ENCODE results near the gene PEX5L. TPM values are rescaled to one million over a fixed set of nuclear protein-coding genes. Genes with fewer than 3 reads are reported as not detected.

Gene PEX5L, protein sequence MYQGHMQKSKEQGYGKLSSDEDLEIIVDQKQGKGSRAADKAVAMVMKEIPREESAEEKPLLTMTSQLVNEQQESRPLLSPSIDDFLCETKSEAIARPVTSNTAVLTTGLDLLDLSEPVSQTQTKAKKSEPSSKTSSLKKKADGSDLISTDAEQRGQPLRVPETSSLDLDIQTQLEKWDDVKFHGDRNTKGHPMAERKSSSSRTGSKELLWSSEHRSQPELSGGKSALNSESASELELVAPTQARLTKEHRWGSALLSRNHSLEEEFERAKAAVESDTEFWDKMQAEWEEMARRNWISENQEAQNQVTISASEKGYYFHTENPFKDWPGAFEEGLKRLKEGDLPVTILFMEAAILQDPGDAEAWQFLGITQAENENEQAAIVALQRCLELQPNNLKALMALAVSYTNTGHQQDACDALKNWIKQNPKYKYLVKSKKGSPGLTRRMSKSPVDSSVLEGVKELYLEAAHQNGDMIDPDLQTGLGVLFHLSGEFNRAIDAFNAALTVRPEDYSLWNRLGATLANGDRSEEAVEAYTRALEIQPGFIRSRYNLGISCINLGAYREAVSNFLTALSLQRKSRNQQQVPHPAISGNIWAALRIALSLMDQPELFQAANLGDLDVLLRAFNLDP
- not detected for polyA plus RNA-seq

DNA sequence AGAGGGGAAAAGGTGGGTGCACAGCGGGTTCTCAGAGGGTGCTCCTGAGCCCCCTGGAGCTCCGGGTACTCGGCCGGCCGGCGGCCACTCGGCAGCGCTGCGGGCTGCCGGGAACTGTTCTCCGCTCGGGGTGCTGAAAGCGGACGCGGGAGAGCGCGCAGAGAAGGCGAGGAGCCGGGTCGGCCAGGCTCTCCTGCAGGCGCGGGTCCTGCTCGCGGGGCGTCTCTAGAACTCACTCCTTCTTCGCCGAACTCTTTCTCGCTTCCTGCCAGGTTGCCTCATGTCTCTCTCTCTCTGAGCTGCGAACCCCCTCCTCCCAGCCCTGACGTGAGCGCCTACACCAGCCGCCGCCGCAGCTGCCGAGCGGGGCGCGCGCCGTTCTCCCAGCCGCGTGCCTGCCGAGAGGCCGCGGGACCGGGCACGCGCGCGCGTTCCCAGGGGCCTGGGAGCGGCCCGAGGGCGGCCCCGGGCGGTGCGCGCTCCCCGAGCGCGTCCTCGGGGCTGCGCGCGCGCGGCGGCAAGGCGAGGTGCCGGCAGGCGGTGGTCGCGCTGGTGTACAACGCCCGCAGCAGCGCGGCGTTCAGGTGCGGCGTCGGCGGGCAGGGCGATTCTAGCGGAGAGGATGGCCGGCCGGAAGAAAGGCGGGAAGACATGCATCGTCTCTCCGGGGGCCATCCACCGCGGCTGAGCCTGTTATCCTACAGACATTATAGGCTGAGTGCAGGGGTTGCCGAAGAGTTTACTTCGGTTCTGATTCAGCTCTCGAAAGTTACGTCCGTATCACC lies at the start of gene PEX5L:
PEX5L (minus strand) TSS at position 267 of the 785 bp plus-strand sequence. CDS start 338 bp downstream, outside the sequence.
- H3K36me3 Mint-ChIP-seq: peaks cover 0 to 3% (median 3%) of the 10 kb centered on the region in 3 donors
- DNase-seq: no peak
- H3K27me3 Mint-ChIP-seq (ENCODE audit: low read depth in 3 of 3): peaks cover 7 to 13% (median 12%) of the 10 kb centered on the region in 3 donors
- peaks cover 4 to 6% of the 10 kb centered on the region in 2 donors for H3K4me1 Mint-ChIP-seq
- no peak within 1 kb of the TSS for H3K27ac Mint-ChIP-seq
- peaks cover 3 to 47% (median 20%) of the 10 kb centered on the region in 6 donors for H3K9me3 Mint-ChIP-seq
- peak within 1 kb of the TSS in 3 of 5 donors; percentile 6 to 31 (median 15) for H3K4me3 Mint-ChIP-seq

DNA sequence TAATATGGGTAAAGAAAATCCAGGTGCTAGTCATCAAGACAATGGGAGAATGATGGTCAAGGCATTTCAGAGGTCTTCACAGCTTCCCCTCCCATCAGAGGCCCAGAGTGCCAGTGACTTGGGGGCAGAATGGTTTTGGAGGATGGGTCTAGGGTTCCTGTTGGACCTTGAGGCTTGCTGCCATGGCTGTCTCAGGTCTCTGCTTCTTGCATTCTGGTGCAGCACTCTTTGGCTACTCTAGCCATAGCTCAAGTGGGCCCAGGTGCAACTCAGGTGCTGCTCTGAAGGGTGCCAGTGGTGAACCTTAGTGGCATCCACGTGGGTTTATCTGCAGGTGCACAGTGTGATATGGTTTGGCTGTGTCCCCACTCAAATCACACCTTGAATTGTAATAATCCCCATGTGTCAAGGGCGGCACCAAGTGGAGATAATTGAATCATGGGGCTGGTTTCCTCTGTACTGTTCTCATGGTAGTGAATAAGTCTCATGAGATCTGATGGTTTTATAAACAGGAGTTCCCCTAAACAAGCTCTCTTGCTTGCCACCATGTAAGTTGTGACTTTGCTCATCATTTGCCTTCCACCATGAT lies 48.5 kb upstream of the PEX5L start:
- H3K4me3 Mint-ChIP-seq: no peak overlapping the region
- H3K36me3 Mint-ChIP-seq: no peaks in the 10 kb centered on the region
- peaks cover 0 to 12% (median 0%) of the 10 kb centered on the region in 6 donors for H3K9me3 Mint-ChIP-seq
- DNase-seq: no peak
- H3K27ac Mint-ChIP-seq: no peak overlapping the region
- peaks cover 0 to 5% (median 3%) of the 10 kb centered on the region in 3 donors for H3K27me3 Mint-ChIP-seq (ENCODE audit: low read depth in 3 of 3)
- no peaks in the 10 kb centered on the region for H3K4me1 Mint-ChIP-seq

DNA sequence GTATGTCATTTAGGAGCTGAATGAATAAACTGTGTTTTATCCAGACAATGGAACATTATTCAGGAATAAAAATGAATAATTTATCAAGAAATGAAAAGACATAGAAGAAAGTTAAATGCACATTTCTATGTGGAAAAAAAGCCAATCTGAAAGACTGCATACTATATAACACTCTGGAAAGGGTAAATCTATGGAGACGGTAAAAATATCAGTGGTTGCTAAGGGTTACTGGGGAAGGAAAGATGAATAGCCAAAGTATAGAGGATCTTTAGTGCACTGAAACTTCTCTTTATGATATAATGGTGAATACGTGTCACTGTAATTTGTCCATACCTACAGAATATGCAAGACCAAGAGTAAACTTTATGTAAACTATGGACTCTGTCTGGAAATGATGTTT lies 46.0 kb upstream of the PEX5L start:
- H3K36me3 Mint-ChIP-seq: no peaks in the 10 kb centered on the region
- no peaks in the 10 kb centered on the region for H3K4me1 Mint-ChIP-seq
- H3K4me3 Mint-ChIP-seq: no peak overlapping the region
- no peak for DNase-seq
- peaks cover 0 to 14% (median 0%) of the 10 kb centered on the region in 6 donors for H3K9me3 Mint-ChIP-seq
- peaks cover 0 to 6% (median 5%) of the 10 kb centered on the region in 3 donors for H3K27me3 Mint-ChIP-seq (ENCODE audit: low read depth in 3 of 3)
- H3K27ac Mint-ChIP-seq: no peak overlapping the region

GRCh38 chr3:180078592-180078991 lies 41.9 kb upstream of the PEX5L start:
- no peak for DNase-seq
- Mint-ChIP-seq H3K9me3 (peaks cover 0 to 25% (median 3%) of the 10 kb centered on the region in 6 donors), H3K36me3 (no peaks in the 10 kb centered on the region), H3K4me3 (no peak overlapping the region), H3K27me3 (ENCODE audit: low read depth in 3 of 3) (peaks cover 0 to 6% (median 5%) of the 10 kb centered on the region in 3 donors), H3K27ac (no peak overlapping the region), H3K4me1 (no peaks in the 10 kb centered on the region)

- Mint-ChIP-seq H3K4me3 (no peak overlapping the region), H3K27me3 (ENCODE audit: low read depth in 3 of 3) (no peaks in the 10 kb centered on the region), H3K9me3 (peaks cover 0 to 21% (median 7%) of the 10 kb centered on the region in 6 donors), H3K36me3 (no peaks in the 10 kb centered on the region), H3K27ac (no peak overlapping the region), H3K4me1 (no peaks in the 10 kb centered on the region)
- DNase-seq: no peak
Observed at GRCh38 chr3:180073561-180073960, 36.8 kb upstream of the PEX5L start.

DNA sequence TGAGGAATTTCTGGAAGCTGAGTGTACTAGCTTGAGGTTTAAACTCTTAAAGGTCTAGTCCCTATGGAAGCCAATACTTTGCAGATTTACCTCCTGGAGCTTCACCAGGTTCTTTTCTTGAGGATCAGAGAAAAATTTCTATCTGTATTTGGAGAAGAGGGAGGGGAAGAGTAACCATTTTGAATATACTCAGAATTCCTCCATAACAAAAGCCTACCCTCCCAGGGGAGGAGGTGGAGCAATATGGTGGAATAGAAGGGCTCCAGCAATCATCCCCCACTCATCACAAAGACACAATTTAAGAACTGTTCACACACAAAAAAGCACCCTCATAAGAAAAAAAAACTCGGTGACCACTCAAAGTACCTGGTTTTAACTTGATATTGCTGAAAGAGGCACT lies 36.0 kb upstream of the PEX5L start:
- Mint-ChIP-seq H3K4me3 (no peak overlapping the region), H3K36me3 (no peaks in the 10 kb centered on the region)
- DNase-seq: no peak

DNA sequence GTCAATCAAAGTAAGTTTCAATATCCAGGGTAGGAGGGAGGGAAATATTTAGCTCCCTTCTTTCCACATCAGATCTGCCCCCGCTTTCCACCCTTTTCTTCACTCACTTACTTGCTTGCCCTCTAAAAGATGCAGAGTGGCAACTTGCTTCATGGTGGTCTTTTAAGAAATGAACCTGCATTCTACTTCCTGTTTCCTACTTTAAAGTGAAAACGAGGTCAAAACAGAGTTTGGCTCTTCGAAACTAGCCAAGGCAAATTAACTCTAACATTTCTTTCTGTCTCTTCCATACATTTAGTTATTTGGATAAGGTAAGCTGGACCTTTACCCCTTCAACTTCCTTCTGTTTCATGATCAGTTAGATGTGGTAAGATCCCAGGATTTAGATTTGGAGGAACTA lies 34.2 kb upstream of the PEX5L start:
- no peak for DNase-seq
- peaks cover 0 to 14% (median 6%) of the 10 kb centered on the region in 6 donors for H3K9me3 Mint-ChIP-seq
- H3K27ac Mint-ChIP-seq: no peak overlapping the region
- H3K36me3 Mint-ChIP-seq: no peaks in the 10 kb centered on the region
- H3K27me3 Mint-ChIP-seq (ENCODE audit: low read depth in 3 of 3): no peaks in the 10 kb centered on the region
- H3K4me1 Mint-ChIP-seq: no peaks in the 10 kb centered on the region
- no peak overlapping the region for H3K4me3 Mint-ChIP-seq

More for the DNA sequence above, 36.0 kb upstream of the PEX5L start:
- no peaks in the 10 kb centered on the region for H3K27me3 Mint-ChIP-seq (ENCODE audit: low read depth in 3 of 3)
- no peaks in the 10 kb centered on the region for H3K4me1 Mint-ChIP-seq
- peaks cover 0 to 20% (median 7%) of the 10 kb centered on the region in 6 donors for H3K9me3 Mint-ChIP-seq
- no peak overlapping the region for H3K27ac Mint-ChIP-seq

GRCh38 chr3:180068023-180068422 lies 31.3 kb upstream of the PEX5L start:
- Mint-ChIP-seq H3K9me3 (peaks cover 0 to 13% (median 3%) of the 10 kb centered on the region in 6 donors), H3K27me3 (ENCODE audit: low read depth in 3 of 3) (no peaks in the 10 kb centered on the region)

DNA sequence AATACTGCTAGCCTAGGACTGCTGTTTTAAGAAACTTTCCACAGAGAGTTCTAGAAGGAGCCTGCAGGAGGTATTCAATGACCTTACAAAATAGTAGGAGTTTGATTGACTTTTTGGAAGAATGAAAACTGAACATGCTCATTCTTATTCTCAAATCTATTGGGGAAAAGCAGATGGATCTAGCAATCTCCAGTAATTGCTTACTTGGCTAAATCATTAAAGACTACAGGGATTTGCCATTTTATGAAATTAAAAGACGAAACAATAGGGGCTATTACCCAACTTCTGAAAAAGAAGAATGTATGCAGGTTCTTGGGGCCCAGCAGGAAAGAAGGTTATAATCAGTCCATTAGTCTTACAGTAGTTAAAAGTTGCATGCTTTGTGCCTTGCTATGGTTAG lies 29.9 kb upstream of the PEX5L start:
- Mint-ChIP-seq H3K4me1 (no peaks in the 10 kb centered on the region), H3K36me3 (no peaks in the 10 kb centered on the region), H3K27ac (no peak overlapping the region), H3K4me3 (no peak overlapping the region), H3K27me3 (ENCODE audit: low read depth in 3 of 3) (no peaks in the 10 kb centered on the region), H3K9me3 (peaks cover 0 to 8% (median 2%) of the 10 kb centered on the region in 6 donors)
- no peak for DNase-seq

More at GRCh38 chr3:180068023-180068422, 31.3 kb upstream of the PEX5L start:
- Mint-ChIP-seq H3K4me1 (no peaks in the 10 kb centered on the region), H3K27ac (no peak overlapping the region), H3K4me3 (no peak overlapping the region), H3K36me3 (no peaks in the 10 kb centered on the region)
- no peak for DNase-seq

GRCh38 chr3:180063783-180064182 lies 27.0 kb upstream of the PEX5L start:
- no peak overlapping the region for H3K4me3 Mint-ChIP-seq
- no peak for DNase-seq
- no peaks in the 10 kb centered on the region for H3K27me3 Mint-ChIP-seq (ENCODE audit: low read depth in 3 of 3)
- no peaks in the 10 kb centered on the region for H3K4me1 Mint-ChIP-seq
- no peaks in the 10 kb centered on the region for H3K36me3 Mint-ChIP-seq
- peaks cover 0 to 8% (median under 1%) of the 10 kb centered on the region in 6 donors for H3K9me3 Mint-ChIP-seq
- H3K27ac Mint-ChIP-seq: no peak overlapping the region

DNA sequence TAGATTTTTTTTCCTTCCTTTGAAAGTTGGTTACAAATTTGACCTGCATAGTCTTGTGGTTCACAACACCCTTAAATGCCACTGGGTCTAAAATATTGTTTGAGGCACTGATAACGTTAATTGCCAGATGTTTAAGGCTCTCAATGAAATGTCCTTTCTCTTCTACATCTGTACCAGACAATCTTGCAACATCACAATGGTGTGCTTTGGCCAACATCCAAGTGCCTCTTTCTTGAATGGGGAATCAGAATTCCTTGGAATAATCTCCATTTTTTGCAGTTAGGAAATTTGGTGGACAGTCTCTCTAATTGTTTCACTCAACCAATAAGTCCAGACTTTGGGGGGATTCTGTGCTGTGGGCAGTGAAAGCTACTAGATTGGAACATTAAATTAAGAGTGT lies 26.0 kb upstream of the PEX5L start:
- Mint-ChIP-seq H3K4me3 (no peak overlapping the region), H3K27me3 (ENCODE audit: low read depth in 3 of 3) (no peaks in the 10 kb centered on the region), H3K9me3 (peaks cover 0 to 15% (median 3%) of the 10 kb centered on the region in 6 donors), H3K27ac (no peak overlapping the region), H3K36me3 (no peaks in the 10 kb centered on the region), H3K4me1 (no peaks in the 10 kb centered on the region)
- DNase-seq: no peak

DNA sequence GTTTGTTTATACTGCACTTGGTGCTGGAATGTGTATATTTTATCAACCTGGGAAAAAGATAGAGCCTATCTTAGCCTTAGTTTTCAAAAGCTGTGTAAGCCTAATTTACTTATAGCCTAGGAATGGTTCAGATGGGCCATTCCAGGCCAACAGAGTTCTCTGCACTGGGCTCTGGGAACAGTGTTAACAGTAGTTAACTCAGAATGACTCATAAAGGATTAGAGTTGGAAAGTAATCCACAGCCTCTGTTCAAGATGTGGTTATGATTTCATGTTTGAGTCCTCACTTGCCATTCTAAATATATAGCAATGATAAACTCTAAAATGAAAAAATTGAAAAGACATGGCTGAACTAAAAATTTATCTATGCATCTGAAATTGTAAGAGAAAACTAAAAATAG lies 22.6 kb upstream of the PEX5L start:
- Mint-ChIP-seq H3K27ac (no peak overlapping the region), H3K4me3 (no peak overlapping the region), H3K27me3 (ENCODE audit: low read depth in 3 of 3) (no peaks in the 10 kb centered on the region), H3K4me1 (no peaks in the 10 kb centered on the region), H3K36me3 (no peaks in the 10 kb centered on the region), H3K9me3 (peaks cover 0 to 15% (median 4%) of the 10 kb centered on the region in 6 donors)
- no peak for DNase-seq

DNA sequence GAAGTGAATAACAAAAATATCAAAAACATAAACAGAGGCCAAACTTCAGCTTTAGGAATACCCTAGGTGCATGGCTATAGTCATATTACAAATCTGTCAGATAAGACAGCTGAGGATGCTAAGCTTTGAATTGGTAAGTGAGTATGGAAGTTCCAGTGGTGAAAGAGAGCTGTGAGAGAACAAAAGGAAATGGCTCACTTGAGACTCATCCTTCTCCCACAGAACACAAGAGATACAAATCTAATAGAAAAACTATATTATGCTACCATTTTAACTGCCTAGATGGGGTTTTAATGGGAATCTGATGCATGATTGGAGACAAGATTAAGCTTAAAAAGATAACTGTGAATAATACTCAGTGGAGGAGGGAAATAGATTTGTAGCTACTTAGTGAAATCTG lies 21.5 kb upstream of the PEX5L start:
- DNase-seq: no peak
- no peak overlapping the region for H3K4me3 Mint-ChIP-seq
- H3K36me3 Mint-ChIP-seq: no peaks in the 10 kb centered on the region
- H3K27ac Mint-ChIP-seq: no peak overlapping the region
- no peaks in the 10 kb centered on the region for H3K4me1 Mint-ChIP-seq
- H3K9me3 Mint-ChIP-seq: peaks cover 0 to 15% (median 2%) of the 10 kb centered on the region in 6 donors
- no peaks in the 10 kb centered on the region for H3K27me3 Mint-ChIP-seq (ENCODE audit: low read depth in 3 of 3)
